NK-92 (cell line): ENCODE measurements around the gene CNTLN.
"Not testable (repeated sequence)": the region's sequence is repeated elsewhere in the genome, so short reads cannot be mapped to it uniquely, and the experiment has no call there.

ENCODE experiments used
- DNase-seq: peaks from one replicate; lab custom pipeline; 2025; ENCODE audit not compliant: unreplicated experiment; lab: John Stamatoyannopoulos, UW

CNTLN gene

GRCh38 chr9:17185481-17186029 is 50.7 kb downstream of the CNTLN start:
- no peak for DNase-seq

- no peak for DNase-seq
These were observed 56.2 kb downstream of the CNTLN start for GRCh38 chr9:17191082-17191481.

GRCh38 chr9:17204611-17205152 is 69.8 kb downstream of the CNTLN start:
- no peak for DNase-seq

- DNase-seq: no peak
These were observed 81.2 kb downstream of the CNTLN start for GRCh38 chr9:17216011-17216410.

- no peak for DNase-seq
These were observed 81.8 kb downstream of the CNTLN start for GRCh38 chr9:17216646-17217045.

DNA sequence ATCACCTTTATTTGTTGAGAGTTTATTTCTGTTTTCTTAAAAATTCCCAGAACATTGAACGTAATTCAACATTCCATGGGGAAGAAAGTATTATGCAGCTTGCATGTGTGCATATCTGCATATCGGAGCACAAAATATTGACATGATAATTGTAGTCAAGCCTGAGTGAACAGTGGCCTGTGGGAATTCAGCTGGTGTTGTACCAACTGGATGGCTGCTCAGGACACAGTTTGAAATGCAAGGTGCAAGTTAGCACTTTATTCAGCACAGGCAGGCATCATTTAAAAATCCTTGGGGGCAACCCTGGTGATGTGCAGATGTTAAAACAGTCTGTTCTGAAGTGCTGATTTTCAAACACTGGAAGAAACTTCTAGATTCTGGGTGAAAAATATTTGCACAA is 82.4 kb downstream of the CNTLN start:
- no peak for DNase-seq

DNA sequence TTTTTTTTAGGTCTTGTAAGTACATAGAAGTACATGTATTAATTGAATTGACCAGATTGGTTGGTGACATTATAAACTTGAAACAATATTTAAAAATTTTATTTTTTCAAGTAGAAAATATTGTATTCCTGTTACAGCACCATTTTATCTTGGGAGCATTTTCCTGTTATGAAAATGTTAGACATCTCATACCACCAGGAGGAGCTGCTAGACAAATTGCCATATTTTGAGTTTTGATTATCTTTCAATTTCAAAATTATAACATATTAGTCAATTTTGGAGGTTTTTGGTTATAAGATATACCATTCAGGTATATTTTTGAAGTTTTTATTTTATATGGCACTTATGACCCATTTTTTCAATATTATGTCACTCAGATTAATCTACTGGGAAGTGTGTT is 84.4 kb downstream of the CNTLN start:
- DNase-seq: no peak

DNA sequence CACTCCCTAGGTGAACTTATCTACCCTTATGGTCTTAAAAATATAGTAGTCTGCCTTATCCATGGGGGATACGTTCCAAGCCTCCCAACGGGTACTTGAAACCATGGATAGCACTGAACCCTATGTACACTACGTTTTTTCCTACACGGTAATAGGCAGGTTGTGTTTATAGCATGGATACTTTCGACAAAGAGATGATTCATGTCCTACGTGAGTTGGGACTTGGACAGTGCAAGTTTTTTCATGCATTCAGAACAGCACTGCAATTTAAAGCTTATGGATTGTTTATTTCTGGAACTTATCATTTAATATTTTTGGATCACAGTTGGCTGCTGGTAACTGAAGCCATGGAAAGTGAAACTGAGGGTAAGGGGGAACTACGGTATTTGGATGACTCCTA is 88.1 kb downstream of the CNTLN start:
- DNase-seq: no peak

DNA sequence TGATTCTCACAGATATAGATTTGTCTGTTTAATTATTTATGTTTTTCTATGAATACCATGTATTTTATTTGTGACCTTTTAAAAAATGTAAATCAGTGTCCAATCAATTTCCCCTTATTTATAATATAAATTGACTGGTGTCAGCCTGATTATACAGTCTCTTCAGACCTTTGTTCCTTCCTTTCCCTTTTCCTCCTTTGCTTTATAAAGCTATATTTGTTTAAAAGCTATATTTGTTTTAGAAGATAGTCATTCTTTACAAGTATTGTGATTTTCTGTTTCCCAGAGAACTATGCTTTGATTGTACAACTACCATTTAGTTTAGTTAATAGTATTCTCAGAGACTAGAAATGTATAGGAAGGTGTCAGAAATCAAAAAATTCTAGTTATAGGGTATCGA is 90.6 kb downstream of the CNTLN start:
- no peak for DNase-seq

- DNase-seq: no peak
These were observed 95.2 kb downstream of the CNTLN start for GRCh38 chr9:17229945-17230560.

- no peak for DNase-seq
These were observed 95.8 kb downstream of the CNTLN start for GRCh38 chr9:17230646-17231045.

DNA sequence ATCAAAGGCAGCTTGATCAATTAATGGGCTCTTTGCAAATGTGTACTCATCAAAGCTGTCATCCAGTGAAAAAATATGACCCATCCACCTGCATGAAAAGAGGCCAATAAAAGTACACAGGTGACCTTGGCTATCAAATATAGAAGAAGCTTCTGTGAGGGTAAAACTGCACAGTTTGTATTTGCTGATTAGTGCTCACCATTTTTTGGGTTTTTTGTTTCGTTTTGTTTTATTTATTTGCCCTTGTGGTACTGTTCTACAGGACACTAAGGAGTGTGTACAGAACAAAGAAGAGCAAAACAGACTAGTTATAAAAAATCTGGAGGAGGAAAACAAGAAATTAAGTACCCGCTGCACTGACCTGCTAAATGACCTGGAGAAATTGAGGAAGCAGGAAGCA is 101.3 kb downstream of the CNTLN start:
- DNase-seq: no peak

GRCh38 chr9:17246770-17247169 is 111.9 kb downstream of the CNTLN start:
- DNase-seq: no peak

GRCh38 chr9:17251100-17251499 is 116.3 kb downstream of the CNTLN start:
- no peak for DNase-seq

- not testable (repeated sequence) for DNase-seq
These were observed 133.8 kb downstream of the CNTLN start for GRCh38 chr9:17268531-17269188.

- DNase-seq: no peak
These were observed 135.0 kb downstream of the CNTLN start for GRCh38 chr9:17269799-17270198.

DNA sequence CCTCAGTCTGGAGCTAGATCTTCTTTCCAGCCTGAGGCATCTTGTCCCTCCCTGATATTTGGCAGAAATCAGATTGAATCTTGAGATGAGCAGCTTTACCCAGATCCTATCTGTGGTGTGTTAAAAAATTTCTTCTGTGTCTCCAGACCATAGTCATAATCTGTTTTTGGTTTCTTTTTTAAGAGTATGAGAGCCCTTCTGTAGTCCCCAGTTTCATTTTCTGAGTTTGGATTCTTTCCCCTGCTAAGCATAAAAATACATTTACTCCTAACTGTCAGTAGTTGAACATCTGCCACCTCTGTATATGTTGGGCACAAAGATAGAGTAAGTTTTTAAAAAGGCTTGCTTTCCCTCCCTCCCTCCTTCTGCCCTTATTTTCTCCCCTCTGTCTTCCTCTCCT is 137.7 kb downstream of the CNTLN start:
- no peak for DNase-seq

DNA sequence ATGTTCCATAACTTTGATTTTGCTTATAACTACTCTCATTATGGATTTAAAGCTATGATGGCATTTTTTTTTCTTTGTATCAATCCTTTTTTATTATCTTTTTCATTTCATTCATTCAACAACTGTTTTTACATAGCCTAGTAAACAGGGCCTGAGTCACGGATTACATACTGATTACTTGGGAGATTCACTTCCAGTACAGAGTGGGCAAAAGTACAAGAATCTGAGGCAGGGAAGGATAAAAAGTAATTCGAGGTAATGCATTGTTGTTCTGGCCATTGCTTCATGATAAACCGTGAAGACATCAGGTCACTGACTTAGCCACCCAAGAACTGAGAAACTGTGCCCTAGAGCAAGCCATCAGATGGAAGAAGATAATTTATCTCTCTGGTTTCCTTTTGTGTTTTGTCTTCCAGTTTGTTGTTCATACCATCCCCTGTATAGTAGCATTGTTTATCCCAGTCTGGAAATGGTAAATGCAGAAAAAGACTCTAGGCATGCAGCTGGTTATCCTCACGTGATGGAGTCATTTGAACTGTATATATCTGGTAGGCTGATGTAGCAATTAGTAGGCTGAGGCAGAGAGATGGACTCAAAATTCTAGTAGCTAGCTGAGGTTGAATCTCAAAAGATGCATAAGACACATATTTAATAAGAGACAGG is 145.6 kb downstream of the CNTLN start:
- DNase-seq: no peak

DNA sequence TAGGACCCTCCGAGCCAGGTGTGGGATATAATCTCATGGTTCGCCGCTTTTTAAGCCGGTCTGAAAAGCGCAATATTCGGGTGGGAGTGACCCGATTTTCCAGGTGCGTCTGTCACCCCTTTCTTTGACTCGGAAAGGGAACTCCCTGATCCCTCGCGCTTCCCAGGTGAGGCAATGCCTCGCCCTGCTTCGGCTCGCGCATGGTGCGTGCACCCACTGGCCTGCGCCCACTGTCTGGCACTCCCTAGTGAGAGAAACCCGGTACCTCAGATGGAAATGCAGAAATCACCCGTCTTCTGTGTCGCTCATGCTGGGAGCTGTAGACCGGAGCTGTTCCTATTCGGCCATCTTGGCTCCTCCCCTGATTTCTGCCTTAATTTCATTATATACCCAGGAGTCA is 155.8 kb downstream of the CNTLN start:
- not testable (repeated sequence) for DNase-seq

DNA sequence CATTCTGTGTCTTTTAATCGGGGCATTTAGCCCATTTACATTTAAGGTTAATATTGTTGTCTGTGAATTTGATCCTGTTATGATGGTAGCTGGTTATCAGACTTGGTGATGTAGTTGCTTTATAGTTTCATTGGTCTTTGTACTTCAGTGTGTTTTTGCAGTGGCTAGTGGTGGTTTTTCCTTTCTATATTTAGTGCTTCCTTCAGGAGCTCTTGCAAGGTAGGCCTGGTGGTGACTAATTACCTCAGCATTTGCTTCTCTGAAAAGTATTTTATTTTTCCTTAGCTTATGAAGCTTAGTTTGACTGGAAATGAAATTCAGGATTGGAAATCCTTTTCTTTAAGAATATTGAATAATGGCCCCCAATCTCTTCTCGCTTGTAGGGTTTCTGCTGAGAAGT is 156.9 kb downstream of the CNTLN start:
- no peak for DNase-seq

DNA sequence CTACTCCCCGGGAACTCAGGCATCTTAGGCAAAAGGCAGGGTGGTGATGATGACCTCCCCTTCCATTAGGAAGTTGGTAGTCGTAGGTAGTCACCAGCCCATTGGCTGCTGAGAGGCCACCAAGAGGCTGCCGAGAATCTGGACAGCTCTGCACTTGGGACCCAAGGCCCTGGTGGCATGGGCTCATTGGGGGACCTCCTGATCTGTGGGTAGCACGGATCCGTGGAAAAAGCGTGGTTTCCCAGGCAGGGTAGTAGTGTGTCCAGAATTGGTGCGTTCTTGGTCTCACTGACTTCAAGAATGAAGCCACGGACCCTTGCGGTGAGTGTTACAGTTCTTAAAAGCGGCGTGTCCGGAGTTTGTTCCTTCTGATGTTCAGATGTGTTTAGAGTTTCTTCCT is 158.8 kb downstream of the CNTLN start:
- no peak for DNase-seq
